ENCODE results near the gene CLTB. TPM values are rescaled to one million over a fixed set of nuclear protein-coding genes. Genes with fewer than 3 reads are reported as not detected.
A peak's percentile ranks its signal among the peaks of the same experiment; 100 is the strongest.

Gene CLTB
- total and polyA plus RNA-seq, 10 of the 15 experiments (the other 5 are each of a cell fraction or from before 2014, with no cell fraction given): 1.6 to 52.8 (median 36.9) TPM

GRCh38 chr5:176353533-176353932 lies 62.8 kb downstream of the CLTB start (continued):
- TF ChIP-seq BCLAF1 (IDR thresholded peaks at IDR 0.05) (no peak), SMAD1 (IDR thresholded peaks at IDR 0.05; ENCODE audit: low read depth, partially characterized antibody) (no peak), ZNF217 (IDR thresholded peaks at IDR 0.05) (no peak), EZH2 (IDR thresholded peaks at IDR 0.05; ENCODE audit: borderline replicate concordance, control insufficient read depth, low read depth, low read length) (no peak)

GRCh38 chr5:176352116-176352878 lies 64.0 kb downstream of the CLTB start:
- RAD21 ChIA-PET (ENCODE audit: unreplicated experiment): interaction anchor here (1.1 to 3.9 kb wide), 2 partner anchors 9 to 33 kb away, joined by 3 to 29 read pairs; partner anchors contain the start of gene KIAA1191
- 46% methylated on average over 5 of the region's 5 CpGs for WGBS (ENCODE audit: insufficient coverage, insufficient replicate concordance, low lambda C conversion rate, missing lambda C conversion rate)
- in situ Hi-C loops (cut with MboI) (no loop called here), intact Hi-C loops (cut with micrococcal nuclease; ENCODE audit: unreplicated experiment) (no loop called here)
- no TSS peak for BruUV-seq (replicated peaks)
- CTCF ChIA-PET: interaction anchor here (0.6 to 1.6 kb wide), 6 partner anchors 9 to 865 kb away, joined by 3 to 11 read pairs (median 3); partner anchors contain the start of gene KIAA1191
- SMC1A ChIA-PET (ENCODE audit: uncharacterized antibody, unreplicated experiment): interaction anchor here (0.6 to 4.3 kb wide), 6 partner anchors 9 to 72 kb away, joined by 3 to 36 read pairs (median 3); partner anchors contain the start of genes HIGD2A, KIAA1191 and NOP16
- Histone ChIP-seq H3K27ac (ENCODE audit: control insufficient read depth, insufficient read depth) (peak overlapping the region; percentile 57), H3K9ac (ENCODE audit: control insufficient read depth, insufficient read depth, low read length) (no peak overlapping the region; the same call in 1 of the 2 replicates), H4K20me1 (ENCODE audit: control insufficient read depth, insufficient read depth) (peaks cover 4% of the 10 kb centered on the region; the same call in 1 of the 2 replicates), H3K4me3 (no peak overlapping the region), H3K4me1 (ENCODE audit: control insufficient read depth, insufficient read depth, low read length) (peaks cover 4% of the 10 kb centered on the region), H2AFZ (ENCODE audit: control insufficient read depth, low read depth, low read length) (no peak overlapping the region), H3K9me3 (replicated peaks; ENCODE audit: control insufficient read depth, insufficient read depth, low read length) (no peaks in the 10 kb centered on the region), H3K4me2 (ENCODE audit: control insufficient read depth, insufficient read depth) (peak overlapping the region; percentile 38), H3K79me2 (ENCODE audit: control insufficient read depth, insufficient read depth, low read length) (peaks cover 12% of the 10 kb centered on the region), H3K27me3 (replicated peaks in 1 of 2; ENCODE audit: control insufficient read depth in 2 of 2, insufficient read depth in 2 of 2, low read length in 1 of 2) (no peaks in the 10 kb centered on the region), H3K36me3 (ENCODE audit: control insufficient read depth in 2 of 2, insufficient read depth in 2 of 2, low read length in 1 of 2) (peaks cover 19 to 20% of the 10 kb centered on the region in 2 experiments)
- ATAC-seq (peak; percentile 94), DNase-seq (ENCODE audit: low read depth, low spot score) (peak; percentile 45), FAIRE-seq (peak; percentile 49)
- POLR2A ChIA-PET: interaction anchor here (0.5 to 4.0 kb wide), 7 partner anchors 9 to 191 kb away, joined by 3 to 41 read pairs (median 4); partner anchors contain the start of genes HIGD2A, KIAA1191 and NOP16
- TF ChIP-seq HDAC2 (IDR thresholded peaks at IDR 0.05) (no peak), ZNF274 (IDR thresholded peaks at IDR 0.05; ENCODE audit: insufficient read depth, insufficient read length) (no peak), JUNB (IDR thresholded peaks at IDR 0.05) (no peak), CBX3 (IDR thresholded peaks at IDR 0.05; ENCODE audit: borderline replicate concordance, low read depth) (no peak), CHD4 (IDR thresholded peaks at IDR 0.05) (no peak), ATF3 (IDR thresholded peaks at IDR 0.05; ENCODE audit: borderline replicate concordance, extremely low read depth, low read depth, low read length) (no peak), USF1 (IDR thresholded peaks at IDR 0.05; ENCODE audit: borderline replicate concordance, extremely low read length, insufficient read depth, low read depth, low read length) (no peak), SREBF2 (IDR thresholded peaks at IDR 0.05; ENCODE audit: low read length) (no peak), STAT1 (conservative IDR thresholded peaks at IDR 0.05) (no peak), RUNX3 (IDR thresholded peaks at IDR 0.05; ENCODE audit: low read length) (peak; percentile 36; the same call in 1 of the 2 replicates), FOXM1 (IDR thresholded peaks at IDR 0.05; ENCODE audit: low read depth, low read length) (no peak), ZNF622 (IDR thresholded peaks at IDR 0.05) (no peak), HDAC6 (IDR thresholded peaks at IDR 0.05; ENCODE audit: unreplicated experiment) (no peak), NFYA (IDR thresholded peaks at IDR 0.05; ENCODE audit: borderline replicate concordance, low read depth, low read length) (no peak)

Data from GM12878 (cell line).